H1 (cell line): ENCODE results near the gene SMTNL2. TPM values are rescaled to one million over a fixed set of nuclear protein-coding genes. Genes with fewer than 3 reads are reported as not detected.

Source experiments
- EGR1 ChIP-seq: IDR thresholded peaks from 2 replicates; pipeline ENCODE4 v1.6.1; 2011; ENCODE audit warnings: low read depth, low read length, borderline replicate concordance
- EZH2 ChIP-seq: fragments of 200-600 bp; sonication (generic); IDR thresholded peaks from 2 replicates; pipeline ENCODE4 v1.7.1; 2012; ENCODE audit warnings: low read depth, mild to moderate bottlenecking, moderate library complexity, low read length, inconsistent platforms; ENCODE audit not compliant: severe bottlenecking
- JUN ChIP-seq: IDR thresholded peaks from 2 replicates; pipeline ENCODE4 v1.6.1; 2011; ENCODE audit warnings: low read depth, mild to moderate bottlenecking, improper control_type of control experiment, low read length
- POLR2AphosphoS5 ChIP-seq: IDR thresholded peaks from 2 replicates; pipeline ENCODE4 v1.6.1; 2011; ENCODE audit warnings: low read depth, low read length
- RXRA ChIP-seq: IDR thresholded peaks from 2 replicates; pipeline ENCODE4 v1.6.1; 2011; ENCODE audit warnings: low read depth, mild to moderate bottlenecking, low read length, moderate library complexity; ENCODE audit not compliant: insufficient read depth
- SIN3A ChIP-seq, 2 experiments: IDR thresholded peaks in 1 of 2; conservative IDR thresholded peaks in 1 of 2; 2 replicates each; pipeline ENCODE4 v1.6.1; 2011 to 2012; ENCODE audit warnings: low read length in 2 of 2, improper control_type of control experiment in 1 of 2, low read depth in 1 of 2, mild to moderate bottlenecking in 1 of 2
- SUZ12 ChIP-seq: fragments of 200-600 bp; sonication (generic); IDR thresholded peaks from 2 replicates; pipeline ENCODE4 v1.6.1; 2012; ENCODE audit warnings: mild to moderate bottlenecking, inconsistent platforms, low read length, moderate library complexity, mixed read lengths
- TCF12 ChIP-seq: IDR thresholded peaks from 2 replicates; pipeline ENCODE4 v1.6.1; 2011; ENCODE audit warnings: low read depth, mild to moderate bottlenecking, low read length
- polyA plus RNA-seq, 7 experiments: library from polyadenylated mRNA; depleted of rRNA in 3 of 7; stranded (reverse) in 5 of 7; unstranded in 2 of 7; fragments of >200 nt in 5 of 7; fragments of 200-250 nt in 2 of 7; gene quantifications; 1 replicate in 5 of 7; 2 replicates in 1 of 7; 4 replicates in 1 of 7; pipeline versions ENCODE4 v1.2.1 to v1.2.3, GENCODE V29; 2011 to 2013; ENCODE audit warnings: missing spikeins in 2 of 7, mixed read lengths in 2 of 7
- total RNA-seq: library from RNA; stranded (reverse); fragmentation: NEBNext Ultra II Directional; extraction: Animal tissue kit (Norgen Biotek cat#: 25700); gene quantifications from 2 replicates; pipeline ENCODE4 v1.2.1, GENCODE V29; 2021

Gene SMTNL2
- total and polyA plus RNA-seq, 2 of the 8 experiments (the other 6 are each of a cell fraction or from before 2014, with no cell fraction given): 3.6 to 4.5 TPM

DNA sequence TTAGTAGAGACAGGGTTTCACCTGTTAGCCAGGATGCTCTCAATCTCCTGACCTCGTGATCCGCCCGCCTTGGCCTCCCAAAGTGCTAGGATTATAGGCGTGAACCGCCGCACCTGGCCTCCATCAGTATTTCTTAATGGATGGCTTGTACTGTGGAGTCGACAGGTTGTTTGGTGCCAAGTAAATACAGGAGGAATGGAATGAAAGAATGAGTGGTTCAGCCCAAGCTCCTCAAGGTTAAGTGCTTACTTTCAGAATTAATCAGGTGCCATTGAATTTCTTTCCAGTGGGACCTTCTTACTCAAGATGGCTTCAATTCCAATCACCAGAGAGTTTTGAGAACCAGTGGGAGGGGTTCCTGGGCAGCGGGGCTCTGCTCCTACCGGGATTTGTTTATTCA, 32.1 kb downstream of the SMTNL2 start (continued):
- TF ChIP-seq RXRA (no peak), SUZ12 (no peak), JUN (no peak), EGR1 (no peak), TCF12 (no peak), EZH2 (no peak), POLR2AphosphoS5 (no peak), SIN3A (conservative IDR thresholded peaks at IDR 0.05 in 1 of 2, IDR thresholded peaks at IDR 0.05 in 1 of 2; ENCODE audit: low read depth in 1 of 2, low read length in 2 of 2) (no peak)
